Ascending aorta (tissue), 2 donors: ENCODE results near the gene TOM1L1. TPM values are rescaled to one million over a fixed set of nuclear protein-coding genes. Genes with fewer than 3 reads are reported as not detected.
"Not testable (repeated sequence)": the region's sequence is repeated elsewhere in the genome, so short reads cannot be mapped to it uniquely, and the experiment has no call there.

Source experiments
- DNase-seq, 2 donors: peaks; one replicate each; pipeline ENCODE4 v3.0.0-alpha.2; 2019; ENCODE audit warnings: low spot score in 2 of 2
- H3K27ac ChIP-seq, 2 donors: fragments of 200-600 bp; sonication (generic); one replicate each; pipeline ENCODE4 v1.5.1; 2016 to 2017; ENCODE audit warnings: mild to moderate bottlenecking in 1 of 2
- H3K27me3 ChIP-seq: fragments of 200-600 bp; sonication (generic); one replicate; pipeline ENCODE4 v1.5.1; 2017
- H3K36me3 ChIP-seq, 2 donors: fragments of 200-600 bp; sonication (generic); one replicate each; pipeline ENCODE4 v1.5.1; 2016
- H3K4me1 ChIP-seq, 2 donors: fragments of 200-600 bp; sonication (generic); one replicate each; pipeline ENCODE4 v1.5.1; 2016 to 2017; ENCODE audit warnings: mild to moderate bottlenecking in 1 of 2
- H3K4me3 ChIP-seq, 2 donors: fragments of 200-600 bp; sonication (generic); one replicate each; pipeline ENCODE4 v1.5.1; 2016 to 2017; ENCODE audit warnings: mild to moderate bottlenecking in 1 of 2
- H3K9me3 ChIP-seq, 2 donors: fragments of 200-600 bp; sonication (generic); one replicate each; pipeline ENCODE4 v1.5.1; 2016
- CTCF ChIP-seq, 3 experiments: fragments of 200-600 bp in 2 of 3; fragments of 450-650 bp in 1 of 3; sonication (generic) in 2 of 3; IDR thresholded peaks; one replicate each; pipeline ENCODE4 v1.5.1; 2016 to 2019; ENCODE audit warnings: antibody characterized with exemption in 3 of 3, mild to moderate bottlenecking in 1 of 3, moderate library complexity in 1 of 3
- intact Hi-C: fragments of 100-400 bp; cut with DNase I; formaldehyde crosslinking; loops from one replicate; pipeline ENCODE4 v1.15.1; 2023
- total RNA-seq: library from RNA; depleted of rRNA; stranded (reverse); fragments of >200 nt; gene quantifications from one replicate; pipeline ENCODE4 v1.1.0, GENCODE V29; 2016

Gene TOM1L1
- total RNA-seq, 1 donor from 2014 or later = 31.0 TPM

- no peaks in the 10 kb centered on the region for H3K9me3 ChIP-seq
- intact Hi-C loops = no loop called here
- no peak for DNase-seq
- H3K4me3 ChIP-seq = no peak overlapping the region
- no peaks in the 10 kb centered on the region for H3K36me3 ChIP-seq
- TF ChIP-seq CTCF (IDR thresholded peaks at IDR 0.05) = no peak
- no peaks in the 10 kb centered on the region for H3K27me3 ChIP-seq
- H3K4me1 ChIP-seq = no peaks in the 10 kb centered on the region
- H3K27ac ChIP-seq = no peak overlapping the region
Measured at GRCh38 chr17:54864070-54864469, 36.6 kb upstream of the TOM1L1 start.

- TF ChIP-seq CTCF (IDR thresholded peaks at IDR 0.05) = no peak
- no peak for DNase-seq
- Histone ChIP-seq H3K27me3 (no peaks in the 10 kb centered on the region), H3K9me3 (no peaks in the 10 kb centered on the region), H3K27ac (no peak overlapping the region), H3K36me3 (no peaks in the 10 kb centered on the region), H3K4me1 (no peaks in the 10 kb centered on the region), H3K4me3 (no peak overlapping the region)
- intact Hi-C loops = no loop called here
Measured at GRCh38 chr17:54864636-54865356, 35.9 kb upstream of the TOM1L1 start.

GRCh38 chr17:54867634-54868033 lies 33.0 kb upstream of the TOM1L1 start:
- no peak for DNase-seq
- intact Hi-C loops = no loop called here
- H3K4me1 ChIP-seq = no peaks in the 10 kb centered on the region
- H3K27ac ChIP-seq = no peak overlapping the region
- H3K4me3 ChIP-seq = no peak overlapping the region
- no peak for TF ChIP-seq CTCF (IDR thresholded peaks at IDR 0.05)
- H3K36me3 ChIP-seq = no peaks in the 10 kb centered on the region
- H3K9me3 ChIP-seq = no peaks in the 10 kb centered on the region
- no peaks in the 10 kb centered on the region for H3K27me3 ChIP-seq

GRCh38 chr17:54870671-54871175 lies 29.9 kb upstream of the TOM1L1 start:
- no peaks in the 10 kb centered on the region for H3K4me1 ChIP-seq
- no peaks in the 10 kb centered on the region for H3K9me3 ChIP-seq
- H3K27me3 ChIP-seq = no peaks in the 10 kb centered on the region
- H3K27ac ChIP-seq = no peak overlapping the region
- intact Hi-C loops = no loop called here
- H3K4me3 ChIP-seq = no peak overlapping the region
- no peaks in the 10 kb centered on the region for H3K36me3 ChIP-seq
- no peak for DNase-seq
- TF ChIP-seq CTCF (IDR thresholded peaks at IDR 0.05) = no peak

GRCh38 chr17:54875906-54876305 lies 24.7 kb upstream of the TOM1L1 start:
- H3K36me3 ChIP-seq, intact Hi-C loops, H3K4me1 ChIP-seq, H3K4me3 ChIP-seq, H3K27ac ChIP-seq, H3K9me3 ChIP-seq, DNase-seq, H3K27me3 ChIP-seq: not testable (repeated sequence)

- H3K27me3 ChIP-seq = no peaks in the 10 kb centered on the region
- H3K9me3 ChIP-seq = no peaks in the 10 kb centered on the region
- no peaks in the 10 kb centered on the region for H3K4me1 ChIP-seq
- no peaks in the 10 kb centered on the region for H3K36me3 ChIP-seq
- DNase-seq = no peak
- H3K27ac ChIP-seq = no peak overlapping the region
- no peak for TF ChIP-seq CTCF (IDR thresholded peaks at IDR 0.05)
- intact Hi-C loops = no loop called here
- no peak overlapping the region for H3K4me3 ChIP-seq
Measured at GRCh38 chr17:54876656-54877195, 23.9 kb upstream of the TOM1L1 start.
